Lower leg skin (tissue), 3 donors: ENCODE results near the gene SMIM29.

Experiments
- POLR2A ChIP-seq, 2 donors: fragments of 450-650 bp; IDR thresholded peaks; one replicate each; pipeline ENCODE4 v1.6.1; 2016 to 2017; ENCODE audit warnings: antibody characterized with exemption in 2 of 2, mild to moderate bottlenecking in 1 of 2, moderate library complexity in 1 of 2
- TF ChIP-seq, protein P1 (sequence below), 3 donors: fragments of 450-650 bp; IDR thresholded peaks; one replicate each; pipeline ENCODE4 v1.5.1; 2016; ENCODE audit warnings: antibody characterized with exemption in 3 of 3, mild to moderate bottlenecking in 3 of 3, moderate library complexity in 2 of 3

DNA sequence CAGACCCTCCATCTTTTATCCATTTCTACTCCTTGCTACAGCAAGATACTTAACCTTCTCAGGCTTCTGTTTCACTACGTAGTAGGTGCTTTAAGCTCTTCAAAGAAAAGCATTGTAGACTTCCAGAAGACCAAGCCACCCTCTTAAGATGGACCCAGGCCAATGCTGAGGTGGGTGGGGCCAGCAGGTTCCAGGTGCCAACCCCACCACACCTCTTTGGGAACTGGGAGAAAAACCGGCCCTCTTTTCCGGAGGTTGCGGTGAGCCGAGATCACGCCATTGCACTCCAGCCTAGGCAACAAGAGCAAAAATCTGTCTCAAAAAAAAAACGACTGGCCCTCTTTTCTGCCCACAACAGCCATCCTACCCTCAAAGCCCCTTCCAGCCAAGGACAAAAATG, 22.7 kb downstream of the SMIM29 start:
- no peak for TF ChIP-seq POLR2A (IDR thresholded peaks at IDR 0.05)
- TF ChIP-seq, protein P1, sequence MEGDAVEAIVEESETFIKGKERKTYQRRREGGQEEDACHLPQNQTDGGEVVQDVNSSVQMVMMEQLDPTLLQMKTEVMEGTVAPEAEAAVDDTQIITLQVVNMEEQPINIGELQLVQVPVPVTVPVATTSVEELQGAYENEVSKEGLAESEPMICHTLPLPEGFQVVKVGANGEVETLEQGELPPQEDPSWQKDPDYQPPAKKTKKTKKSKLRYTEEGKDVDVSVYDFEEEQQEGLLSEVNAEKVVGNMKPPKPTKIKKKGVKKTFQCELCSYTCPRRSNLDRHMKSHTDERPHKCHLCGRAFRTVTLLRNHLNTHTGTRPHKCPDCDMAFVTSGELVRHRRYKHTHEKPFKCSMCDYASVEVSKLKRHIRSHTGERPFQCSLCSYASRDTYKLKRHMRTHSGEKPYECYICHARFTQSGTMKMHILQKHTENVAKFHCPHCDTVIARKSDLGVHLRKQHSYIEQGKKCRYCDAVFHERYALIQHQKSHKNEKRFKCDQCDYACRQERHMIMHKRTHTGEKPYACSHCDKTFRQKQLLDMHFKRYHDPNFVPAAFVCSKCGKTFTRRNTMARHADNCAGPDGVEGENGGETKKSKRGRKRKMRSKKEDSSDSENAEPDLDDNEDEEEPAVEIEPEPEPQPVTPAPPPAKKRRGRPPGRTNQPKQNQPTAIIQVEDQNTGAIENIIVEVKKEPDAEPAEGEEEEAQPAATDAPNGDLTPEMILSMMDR (IDR thresholded peaks at IDR 0.05), result no peak
